GM21786 (cell line): ENCODE data around the gene LHX1.

Experiments
- ATAC-seq: cut with Tn5 transposase; IDR thresholded peaks from one replicate; pipeline ENCODE4 v1.9.1; 2021; ENCODE audit not compliant: unreplicated experiment

LHX1 gene

DNA sequence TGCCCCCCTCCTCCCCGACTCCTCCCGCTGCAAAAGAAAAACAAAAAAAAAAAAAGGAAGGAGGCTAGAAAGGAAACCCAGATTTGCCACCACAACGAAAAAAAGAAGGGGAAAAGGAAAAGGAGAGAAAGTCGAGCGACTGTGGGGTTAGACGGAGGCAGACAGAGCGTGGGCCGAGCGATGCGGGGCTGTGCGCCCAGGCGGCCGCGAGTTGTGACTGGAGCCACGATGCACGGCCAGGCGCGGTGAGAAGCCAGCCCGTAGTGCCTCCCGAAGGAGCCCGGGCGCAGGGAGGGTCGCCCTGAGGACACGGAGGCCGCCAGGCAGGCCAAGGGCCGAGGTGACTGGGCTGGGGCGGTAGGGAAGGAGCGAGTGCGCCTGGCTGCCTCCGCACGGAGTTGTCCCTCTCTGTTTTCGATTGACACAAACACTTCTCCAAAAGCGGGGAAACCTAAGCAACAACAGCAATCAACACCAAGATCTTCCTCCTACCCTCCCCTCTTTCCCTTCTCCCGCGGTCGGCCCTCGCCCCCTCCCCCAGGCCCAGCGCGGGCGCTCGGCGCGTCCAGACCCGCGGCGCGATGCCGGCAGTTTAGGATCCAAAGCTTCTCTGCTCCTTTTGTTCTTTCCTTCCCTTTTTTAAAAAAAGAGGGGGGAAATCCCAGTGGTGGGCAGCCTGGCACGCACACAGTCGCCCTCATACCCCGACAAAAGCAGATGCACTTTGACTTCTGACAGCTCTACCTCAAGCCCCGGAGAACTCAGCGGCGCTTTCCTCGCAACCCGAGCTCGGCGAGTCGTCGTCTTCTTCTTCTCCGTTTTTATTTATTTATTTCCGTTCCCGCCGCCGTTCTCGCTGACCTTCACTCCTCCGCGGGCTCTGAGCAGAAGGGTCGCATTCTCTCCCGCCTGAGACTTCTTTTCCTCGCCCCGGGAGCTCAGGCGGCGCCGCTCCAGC, at the start of gene LHX1:
TSS of gene LHX1 (plus strand) at position 475 of the 958 bp plus-strand sequence. CDS start 723 bp downstream, outside the sequence.
- ATAC-seq = no peak

DNA sequence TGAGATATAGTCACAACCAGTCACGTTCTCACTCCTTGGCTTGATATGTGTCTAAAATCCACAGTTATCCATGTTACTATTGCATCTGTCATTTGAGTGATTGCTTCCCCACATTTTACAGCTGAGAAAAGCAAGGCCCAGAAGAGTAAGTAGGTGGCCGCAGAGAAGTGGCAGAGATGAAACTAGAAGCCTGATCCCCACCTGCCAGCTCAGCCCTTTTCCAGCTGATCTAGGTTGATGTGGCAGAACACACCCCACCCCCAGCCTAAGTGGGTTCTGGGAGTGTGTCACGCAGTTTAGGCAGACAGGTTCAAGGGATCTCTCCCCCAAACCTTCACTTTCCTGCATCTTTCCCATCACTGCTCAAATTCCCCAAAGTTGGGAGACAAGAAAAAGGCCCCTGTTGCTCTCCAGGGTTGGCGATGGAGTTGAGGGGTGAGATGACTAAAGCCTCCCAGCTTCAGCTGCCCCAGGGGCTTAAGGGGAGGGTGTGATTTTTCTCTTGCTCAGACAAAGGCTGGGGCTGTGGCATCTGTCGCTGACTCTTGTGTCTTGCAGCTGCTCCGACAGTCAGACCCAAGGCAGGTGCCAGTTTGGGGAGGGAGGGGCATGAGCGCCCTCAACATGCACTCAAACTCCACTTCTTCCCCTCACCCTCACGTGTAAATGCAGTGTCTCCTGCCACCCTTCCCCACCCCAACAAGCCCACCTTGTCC, 48.9 kb upstream of the LHX1 start:
- ATAC-seq = no peak

DNA sequence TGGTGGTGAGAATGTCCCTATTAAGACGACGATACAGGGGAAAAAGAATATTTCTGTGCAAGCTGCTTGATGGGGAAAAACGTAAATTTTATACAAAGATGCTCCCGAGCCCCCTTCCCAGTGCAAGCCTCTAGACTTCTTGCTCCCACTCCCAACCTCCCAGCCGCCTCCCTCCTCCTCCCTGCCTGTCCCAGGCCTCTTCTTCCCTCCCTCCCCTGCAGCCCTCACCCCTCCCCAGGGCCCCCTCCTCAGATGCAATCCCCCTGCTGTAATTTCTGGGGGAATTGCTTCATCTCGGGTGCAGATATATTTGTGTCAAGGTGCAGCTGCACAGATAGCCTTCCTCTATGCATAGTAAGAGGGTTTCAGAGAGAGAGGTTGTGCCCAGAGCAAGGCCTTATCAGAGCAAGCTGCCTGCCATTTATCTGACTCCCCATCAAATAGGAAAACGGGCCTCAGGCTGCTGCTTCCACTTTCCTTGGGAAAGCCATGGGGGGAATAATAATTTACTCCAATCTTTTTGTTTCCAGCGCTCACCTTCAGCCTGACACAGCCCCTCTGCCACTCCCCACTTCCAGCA, 47.4 kb upstream of the LHX1 start:
- ATAC-seq = no peak

DNA sequence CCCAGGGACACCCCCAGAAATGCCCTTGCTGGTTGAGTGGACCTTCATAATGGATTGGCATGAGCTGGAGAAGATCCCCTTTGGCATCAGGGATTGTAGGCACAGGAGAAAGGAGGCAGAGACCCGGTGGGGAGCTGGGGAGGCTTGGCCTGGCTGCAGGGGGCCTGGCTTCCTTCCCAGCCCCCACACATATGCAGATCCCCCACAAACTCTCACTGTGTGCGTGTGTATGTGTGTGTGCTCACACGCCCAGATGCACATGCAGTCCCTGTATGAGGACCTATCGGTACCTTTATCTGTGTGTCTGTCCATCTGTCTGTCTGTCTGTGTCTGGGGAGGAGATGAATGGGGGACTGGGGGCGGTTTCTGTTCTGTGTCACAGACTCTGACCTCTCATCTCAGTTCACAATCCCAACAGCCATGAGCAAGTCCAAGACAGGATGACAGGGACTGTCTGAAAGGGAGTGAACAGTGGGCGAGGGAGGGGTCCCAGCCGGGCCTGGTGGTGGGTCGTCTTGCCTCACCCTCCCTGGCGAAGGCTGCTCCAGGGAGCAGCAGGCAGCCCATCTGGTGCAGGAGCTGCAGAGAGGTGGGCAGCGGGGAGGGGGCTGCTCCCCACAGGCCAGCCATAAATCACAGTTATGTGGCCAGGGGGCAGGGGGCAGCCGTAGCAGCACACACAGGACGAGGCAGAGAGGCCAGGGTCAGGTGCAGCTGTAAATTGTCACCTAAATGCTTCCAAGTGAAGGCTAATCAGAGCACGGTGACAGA, 46.7 kb upstream of the LHX1 start:
- ATAC-seq = no peak

- no peak for ATAC-seq
Observed at GRCh38 chr17:36892112-36892838, 45.0 kb upstream of the LHX1 start.

- ATAC-seq = no peak
Observed at GRCh38 chr17:36894177-36894576, 43.1 kb upstream of the LHX1 start.

DNA sequence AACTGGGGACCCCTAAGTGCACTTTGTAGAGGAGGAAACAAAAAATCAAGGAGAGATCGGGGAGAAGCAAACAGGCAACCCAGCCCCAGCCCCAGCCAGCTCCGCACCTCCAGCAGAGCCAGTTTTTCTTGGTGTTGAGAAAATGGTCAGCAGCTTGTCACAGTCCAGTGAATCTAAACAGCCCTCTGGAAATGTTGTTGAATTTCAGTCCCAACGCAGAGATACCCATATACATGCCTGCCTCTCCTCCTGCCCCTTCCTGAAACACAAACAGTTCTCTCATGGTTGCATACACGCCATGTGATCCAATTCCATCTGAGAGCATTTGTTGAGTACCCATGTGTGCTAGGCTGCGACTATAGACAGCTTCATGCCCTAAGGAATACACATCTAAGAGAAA, 42.4 kb upstream of the LHX1 start:
- ATAC-seq = no peak

- ATAC-seq = no peak
Observed at GRCh38 chr17:36899250-36900159, 37.8 kb upstream of the LHX1 start.

DNA sequence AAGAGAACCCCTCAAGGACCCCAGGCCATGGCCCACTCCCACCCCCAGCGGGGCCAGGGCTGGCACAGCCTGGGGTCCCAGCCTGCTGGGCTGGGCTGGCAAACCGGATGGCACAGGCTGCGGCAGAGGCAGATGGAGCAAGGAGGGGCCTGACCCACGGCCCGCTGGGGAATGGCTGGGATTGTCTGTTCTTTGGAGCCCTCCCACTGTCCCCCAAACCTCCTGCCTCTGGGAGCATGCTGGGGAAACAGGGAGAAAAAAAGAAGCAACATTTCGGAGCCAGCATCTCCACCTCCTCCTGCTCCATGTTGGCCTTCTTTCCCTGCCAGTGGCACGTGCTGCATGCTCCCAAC, 37.1 kb upstream of the LHX1 start:
- ATAC-seq = no peak

DNA sequence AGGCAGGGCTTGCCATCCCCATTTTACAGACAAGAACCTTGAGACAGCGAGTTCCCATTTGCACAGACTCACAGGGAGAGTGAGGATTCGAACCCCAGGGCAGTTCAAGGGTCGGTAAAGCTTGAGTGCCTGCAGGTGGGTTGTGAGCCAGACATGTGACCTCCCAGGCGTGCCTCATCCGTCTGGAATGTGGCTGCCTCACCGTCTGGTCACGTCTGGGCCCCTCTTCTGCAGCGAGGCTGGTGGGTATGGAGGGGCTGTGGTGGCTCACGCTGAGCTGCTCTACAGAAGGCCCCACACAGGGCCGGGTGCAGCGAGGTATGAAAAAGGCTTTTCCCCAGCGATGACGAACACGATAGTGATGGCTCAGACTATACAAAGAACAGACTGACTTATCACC, 35.8 kb upstream of the LHX1 start:
- ATAC-seq = no peak

GRCh38 chr17:36907407-36907806, 29.9 kb upstream of the LHX1 start:
- no peak for ATAC-seq

DNA sequence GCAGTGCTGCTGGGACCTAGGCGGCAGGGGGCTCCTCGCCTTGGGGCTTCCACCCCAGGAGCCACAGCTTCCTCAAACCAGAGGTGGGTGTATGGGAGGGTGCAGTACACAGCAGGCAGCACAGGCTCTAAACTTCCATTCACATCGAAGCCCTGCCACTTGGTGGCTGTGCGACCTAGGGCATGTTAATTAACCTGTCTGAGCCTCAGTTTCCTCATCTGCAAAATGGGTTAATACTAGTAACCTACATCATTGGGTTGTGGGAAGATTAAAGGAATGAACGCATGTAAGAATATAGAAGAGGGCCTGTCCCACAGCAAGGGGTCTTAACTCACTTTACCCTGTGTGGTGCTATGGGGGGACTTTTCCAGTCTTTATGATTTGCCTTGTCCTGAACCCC, 26.8 kb upstream of the LHX1 start:
- ATAC-seq = no peak

DNA sequence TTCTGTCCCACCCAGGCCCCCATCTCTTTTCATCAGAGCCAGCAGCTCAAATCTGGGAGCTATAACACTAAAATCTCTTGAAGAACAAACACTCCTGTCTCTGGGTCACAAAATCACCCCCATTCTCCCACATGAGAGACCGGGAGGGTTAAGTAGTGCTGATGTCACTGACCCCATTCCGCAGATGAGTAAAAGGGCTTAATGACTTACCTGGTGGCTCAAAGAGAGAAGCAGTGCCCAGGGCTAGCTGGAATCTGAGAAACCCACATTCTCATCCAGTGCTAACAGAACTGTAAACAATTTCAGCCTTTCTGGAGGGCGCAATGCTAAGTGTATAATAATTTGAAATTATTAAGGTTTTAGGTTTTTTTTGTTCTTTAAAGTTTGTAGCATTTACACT, 26.3 kb upstream of the LHX1 start:
- no peak for ATAC-seq

GRCh38 chr17:36913132-36913531, 24.1 kb upstream of the LHX1 start:
- no peak for ATAC-seq

- no peak for ATAC-seq
Observed at GRCh38 chr17:36918211-36918691, 19.0 kb upstream of the LHX1 start.

DNA sequence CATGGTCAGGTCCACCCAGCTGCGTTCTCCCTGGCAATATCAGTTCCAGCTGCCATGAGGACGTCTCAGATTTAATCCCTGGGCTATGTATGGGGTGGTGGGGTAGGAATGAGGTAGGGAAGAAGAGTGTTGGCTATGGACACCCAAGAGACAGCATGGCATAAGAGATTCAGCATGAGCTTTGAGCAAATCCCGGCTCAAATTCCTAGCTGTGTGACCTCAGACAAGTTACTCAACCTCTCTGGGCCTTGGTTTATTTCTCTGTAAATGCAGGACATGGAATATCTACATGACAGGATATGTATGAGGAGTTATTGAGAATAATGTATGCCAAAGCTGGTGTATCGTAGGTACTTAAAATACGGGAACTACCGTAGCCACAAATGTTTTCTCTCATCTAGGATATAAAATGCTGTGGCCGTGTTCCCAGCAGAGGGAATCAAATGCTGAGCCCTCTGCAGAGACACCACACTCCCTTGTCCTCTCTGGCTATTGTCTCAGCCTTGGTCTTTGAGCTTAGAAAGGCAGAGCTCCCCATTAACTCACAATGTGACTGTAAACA, 17.8 kb upstream of the LHX1 start:
- no peak for ATAC-seq

DNA sequence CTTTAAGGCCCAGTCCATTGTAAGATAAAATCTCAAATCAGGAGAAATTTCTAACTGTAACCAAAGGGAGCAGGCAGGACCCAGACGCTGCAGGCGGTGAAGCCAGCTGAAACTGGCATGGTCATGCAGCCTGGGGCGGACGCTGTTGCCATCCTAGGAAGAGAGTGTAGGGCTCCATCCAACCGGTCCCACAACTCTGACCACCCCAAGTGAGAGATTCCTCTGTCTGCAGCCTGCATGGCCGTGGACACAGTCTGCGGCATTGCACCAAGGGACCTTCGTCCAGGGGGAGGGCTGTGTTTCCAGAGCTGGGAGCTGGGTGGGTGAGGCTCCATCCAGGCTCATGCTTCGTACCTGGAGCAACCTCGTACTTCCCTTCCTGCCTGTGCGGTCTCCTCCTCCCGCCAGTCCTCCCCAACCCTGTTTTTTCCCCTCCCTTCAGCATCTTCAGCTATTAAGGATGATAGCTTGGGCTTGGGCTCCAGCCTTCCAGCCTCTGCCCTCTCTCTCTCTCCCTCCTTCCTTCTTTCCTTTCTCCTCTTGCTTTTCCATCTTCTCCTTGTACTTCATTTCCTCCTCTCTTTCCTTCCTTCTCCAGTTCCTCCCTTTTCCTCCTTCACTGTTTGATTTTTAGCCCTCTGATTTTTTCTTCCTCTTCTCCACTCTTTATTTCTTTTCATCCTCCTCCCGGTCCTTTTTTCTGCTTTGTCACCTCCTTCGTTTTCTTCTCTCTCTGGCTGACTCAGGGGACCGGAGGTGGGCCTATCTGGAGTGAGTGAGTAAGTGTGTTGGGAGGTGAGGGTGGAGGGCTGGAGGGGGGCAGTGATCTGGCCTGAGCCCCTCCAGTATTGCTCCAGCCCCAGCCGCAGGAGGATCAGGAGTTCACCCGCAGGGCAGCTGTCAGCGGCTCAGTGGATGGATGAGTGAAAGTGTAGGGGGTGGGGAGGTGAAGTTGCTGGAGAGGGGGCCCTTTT, 17.0 kb upstream of the LHX1 start:
- no peak for ATAC-seq
